NOMO-1 (cell line): Measurements from ENCODE around the gene CCDC179.
A peak's percentile ranks its signal among the peaks of the same experiment; 100 is the strongest.

ENCODE experiments used
- DNase-seq, 2 experiments: peaks; one replicate each; lab custom pipeline; 2025; ENCODE audit not compliant: unreplicated experiment in 2 of 2; lab: John Stamatoyannopoulos, UW

CCDC179 gene

GRCh38 chr11:22808571-22809197, 51.6 kb downstream of the CCDC179 start:
- DNase-seq, result no peak

DNA sequence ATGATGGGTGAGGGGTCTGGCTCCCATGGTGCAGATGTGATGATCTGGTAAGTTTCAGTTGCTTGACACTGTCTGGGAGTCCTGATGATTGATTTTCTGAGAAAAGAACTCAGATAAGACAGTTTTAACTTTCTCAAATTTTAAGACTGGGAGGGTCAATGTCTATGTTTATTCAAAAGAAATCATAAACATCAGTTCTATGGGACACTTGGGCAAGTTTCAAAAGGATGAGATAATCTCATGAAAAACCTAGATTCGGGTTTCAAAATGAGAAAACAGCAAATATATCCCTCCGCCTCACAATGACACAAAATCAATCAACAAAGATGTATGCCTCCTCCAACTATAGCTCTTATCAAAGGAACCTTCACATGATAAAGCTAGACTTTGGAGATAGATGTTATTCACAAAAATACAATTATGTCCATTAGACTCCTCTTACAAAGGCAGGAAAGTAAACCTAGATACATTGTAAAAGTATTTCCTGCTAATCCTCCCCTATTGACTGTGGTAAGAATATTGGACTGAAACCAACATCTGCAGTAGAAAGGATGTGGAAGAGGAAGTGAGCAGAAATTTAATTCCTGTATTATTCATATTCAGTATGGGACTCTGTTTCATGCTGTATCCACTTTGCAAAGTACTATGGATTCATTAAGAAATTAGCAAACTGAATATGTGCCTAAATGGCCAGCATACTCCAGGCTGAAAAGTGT, 52.3 kb downstream of the CCDC179 start:
- DNase-seq, result peak in 1 of 2 experiments; percentile 40

- DNase-seq, result no peak
Observed at GRCh38 chr11:22807391-22807790, 52.9 kb downstream of the CCDC179 start.

- DNase-seq, result no peak
Observed at GRCh38 chr11:22802861-22803260, 57.4 kb downstream of the CCDC179 start.

- DNase-seq, result no peak
Observed at GRCh38 chr11:22800482-22800881, 59.8 kb downstream of the CCDC179 start.

DNA sequence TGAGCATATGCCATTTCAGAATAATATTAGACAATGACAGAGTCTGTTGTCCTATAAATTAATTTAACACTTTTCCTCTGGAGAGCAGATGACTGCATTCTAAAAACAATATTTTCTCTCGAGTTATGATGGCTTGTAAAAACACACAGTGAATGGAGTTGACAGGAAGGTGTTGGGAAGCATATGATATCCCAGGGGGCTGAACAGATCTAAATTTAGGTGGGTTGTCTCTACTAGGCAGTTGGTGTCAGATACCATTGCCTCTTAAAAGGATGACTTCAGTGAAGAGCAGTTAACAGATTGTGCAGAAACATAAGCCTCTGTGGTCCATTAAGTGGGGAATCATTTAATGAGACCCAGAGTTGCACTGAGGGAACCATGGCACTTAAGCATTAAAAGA, 61.4 kb downstream of the CCDC179 start:
- DNase-seq, result no peak

DNA sequence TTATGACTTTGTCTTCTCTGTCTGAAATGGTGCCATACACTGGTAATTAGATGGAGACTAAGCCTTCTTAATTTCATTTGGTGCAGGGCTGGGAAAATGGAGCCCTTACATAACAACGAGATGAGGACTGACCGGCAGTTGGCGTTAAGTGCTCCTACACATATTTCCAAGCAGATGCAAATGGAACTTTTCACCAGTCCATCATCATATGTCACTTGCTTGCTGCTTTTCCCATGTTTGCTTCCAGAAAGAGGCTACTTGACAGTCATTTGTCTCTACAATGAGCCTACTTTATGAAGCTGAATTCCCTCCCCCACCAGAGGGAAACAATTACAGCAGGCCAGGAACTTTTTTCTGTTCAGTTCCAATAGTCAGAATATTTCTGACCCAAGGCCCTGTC, 63.2 kb downstream of the CCDC179 start:
- DNase-seq, result no peak
